H1 (cell line): ENCODE results near the gene ALK. TPM values are rescaled to one million over a fixed set of nuclear protein-coding genes. Genes with fewer than 3 reads are reported as not detected.

Experiments
- CTCF ChIA-PET: fragments of 300-600 bp; sonication (Branson Sonifier 250); formaldehyde crosslinking; loops from one replicate; lab custom pipeline; 2021; ENCODE audit not compliant: partially characterized antibody; lab: Charles Lee
- POLR2A ChIA-PET: fragments of 300-600 bp; sonication (Branson Sonifier 250); formaldehyde crosslinking; loops from one replicate; lab custom pipeline; 2021; ENCODE audit warnings: inconsistent platforms; ENCODE audit not compliant: partially characterized antibody; lab: Charles Lee
- DNase-seq, 2 experiments: peaks; one replicate each; pipeline versions ENCODE4 v3.0.0 to v3.0.0-alpha.2; 2010 to 2022; ENCODE audit warnings: low spot score in 2 of 2, low read depth in 1 of 2, mixed read lengths in 1 of 2
- FAIRE-seq: peaks from 2 replicates; lab custom pipeline; 2011; peaks lifted over from hg19 to GRCh38; lab: Jason Lieb, UNC
- H2AFZ ChIP-seq: 2 replicates; pipeline ENCODE4 v1.8.1; 2012; ENCODE audit warnings: low read length, inconsistent platforms
- H2AK5ac ChIP-seq: 2 replicates; pipeline ENCODE4 v1.6.1; 2013; ENCODE audit warnings: low read depth, low read length
- H2BK120ac ChIP-seq: replicated peaks from 2 replicates; pipeline ENCODE3; 2013; ENCODE audit warnings: low read depth, low read length, inconsistent platforms
- H2BK12ac ChIP-seq: 2 replicates; pipeline ENCODE4 v1.6.1; 2013; ENCODE audit warnings: low read depth, low read length
- H2BK15ac ChIP-seq: 2 replicates; pipeline ENCODE4 v1.6.1; 2013; ENCODE audit warnings: low read length
- H2BK20ac ChIP-seq: 2 replicates; pipeline ENCODE4 v1.6.1; 2013; ENCODE audit warnings: low read length
- H2BK5ac ChIP-seq: 2 replicates; pipeline ENCODE4 v1.6.1; 2013; ENCODE audit warnings: low read depth, low read length
- H3K14ac ChIP-seq: 2 replicates; pipeline ENCODE4 v1.6.1; 2013; ENCODE audit warnings: inconsistent platforms; ENCODE audit not compliant: insufficient read length
- H3K18ac ChIP-seq: 2 replicates; pipeline ENCODE4 v1.6.1; 2013; ENCODE audit warnings: low read length; ENCODE audit errors: extremely low read depth
- H3K23ac ChIP-seq: 2 replicates; pipeline ENCODE4 v1.6.1; 2013; ENCODE audit warnings: inconsistent platforms; ENCODE audit not compliant: insufficient read length
- H3K23me2 ChIP-seq: 2 replicates; pipeline ENCODE4 v1.6.1; 2013; ENCODE audit warnings: low read depth, low read length
- H3K27ac ChIP-seq: 2 replicates; pipeline ENCODE4 v1.6.1; 2011; ENCODE audit warnings: low read depth, low read length, inconsistent platforms
- H3K27me3 ChIP-seq, 4 experiments: replicated peaks in 1 of 4; 1 replicate in 1 of 4; 2 replicates in 3 of 4; pipeline versions ENCODE4 v1.6.1 to v1.8.1; 2011 to 2013; ENCODE audit warnings: low read length in 3 of 4, mild to moderate bottlenecking in 3 of 4, inconsistent platforms in 2 of 4, mixed read lengths in 2 of 4, moderate library complexity in 1 of 4; ENCODE audit not compliant: control insufficient read depth in 3 of 4, insufficient read depth in 3 of 4; ENCODE audit errors: extremely low read depth in 1 of 4
- H3K36me3 ChIP-seq, 4 experiments: 2 replicates each; pipeline versions ENCODE4 v1.6.1 to v1.8.1; 2011 to 2013; ENCODE audit warnings: mild to moderate bottlenecking in 4 of 4, low read length in 3 of 4, moderate library complexity in 2 of 4, control low read depth in 1 of 4, inconsistent platforms in 1 of 4; ENCODE audit not compliant: insufficient read depth in 4 of 4, control insufficient read depth in 2 of 4
- H3K4ac ChIP-seq: replicated peaks from 2 replicates; pipeline ENCODE3; 2013; ENCODE audit warnings: low read length, low read depth, mixed read lengths, inconsistent platforms; ENCODE audit not compliant: insufficient read length
- H3K4me1 ChIP-seq, 4 experiments: replicated peaks in 1 of 4; 1 replicate in 1 of 4; 2 replicates in 3 of 4; pipeline versions ENCODE4 v1.6.1 to v1.8.1; 2011 to 2013; ENCODE audit warnings: low read length in 3 of 4, inconsistent platforms in 2 of 4, mixed read lengths in 1 of 4; ENCODE audit not compliant: insufficient read depth in 4 of 4, control insufficient read depth in 3 of 4
- H3K4me2 ChIP-seq, 2 experiments: 2 replicates each; pipeline versions ENCODE4 v1.6.1 to v1.8.1; 2011 to 2013; ENCODE audit warnings: low read depth in 2 of 2, low read length in 2 of 2, control low read depth in 1 of 2, inconsistent platforms in 1 of 2, mild to moderate bottlenecking in 1 of 2; ENCODE audit not compliant: insufficient read depth in 1 of 2
- H3K4me3 ChIP-seq, 4 experiments: fragments of 200-600, 300-600 bp in 1 of 4; sonication (generic), shearing (Covaris generic), sonication (Bioruptor Twin) in 1 of 4; 2 replicates each; pipeline versions ENCODE4 v1.5.1 to v1.8.1; 2011 to 2016; ENCODE audit warnings: low read length in 4 of 4, low read depth in 3 of 4, control low read depth in 2 of 4, inconsistent platforms in 2 of 4, mild to moderate bottlenecking in 2 of 4, mixed read lengths in 1 of 4, moderate library complexity in 1 of 4; ENCODE audit not compliant: insufficient read depth in 2 of 4; ENCODE audit errors: extremely low read depth in 1 of 4
- H3K56ac ChIP-seq: replicated peaks from 2 replicates; pipeline ENCODE3; 2013; ENCODE audit warnings: low read depth, mild to moderate bottlenecking, mixed read lengths, low read length, inconsistent platforms; ENCODE audit not compliant: insufficient read length
- H3K79me1 ChIP-seq: 2 replicates; pipeline ENCODE4 v1.6.1; 2013; ENCODE audit warnings: low read depth, low read length, control low read depth
- H3K79me2 ChIP-seq, 2 experiments: 2 replicates each; pipeline versions ENCODE4 v1.6.1 to v1.8.1; 2012 to 2013; ENCODE audit warnings: low read length in 2 of 2, mild to moderate bottlenecking in 2 of 2, inconsistent platforms in 1 of 2; ENCODE audit not compliant: insufficient read depth in 2 of 2, control insufficient read depth in 1 of 2
- H3K9ac ChIP-seq, 4 experiments: replicated peaks in 1 of 4; 1 replicate in 1 of 4; 2 replicates in 3 of 4; pipeline versions ENCODE4 v1.6.1 to v1.8.1; 2011 to 2013; ENCODE audit warnings: low read depth in 3 of 4, low read length in 3 of 4, control low read depth in 2 of 4, mild to moderate bottlenecking in 2 of 4, moderate library complexity in 2 of 4, inconsistent platforms in 1 of 4; ENCODE audit errors: extremely low read depth in 1 of 4
- H3K9me3 ChIP-seq, 2 experiments: 2 replicates each; pipeline versions ENCODE4 v1.6.1 to v1.8.1; 2012 to 2013; ENCODE audit warnings: mild to moderate bottlenecking in 2 of 2, moderate library complexity in 2 of 2, control low read depth in 1 of 2, inconsistent platforms in 1 of 2, low read depth in 1 of 2, low read length in 1 of 2, mixed read lengths in 1 of 2; ENCODE audit not compliant: insufficient read depth in 2 of 2
- H4K20me1 ChIP-seq, 2 experiments: replicated peaks in 1 of 2; 2 replicates each; pipeline versions ENCODE3 to v1.8.1; 2011 to 2013; ENCODE audit warnings: inconsistent platforms in 2 of 2, low read length in 2 of 2, mild to moderate bottlenecking in 1 of 2; ENCODE audit not compliant: insufficient read depth in 2 of 2, control insufficient read depth in 1 of 2
- H4K5ac ChIP-seq: 2 replicates; pipeline ENCODE4 v1.6.1; 2013; ENCODE audit warnings: low read length, low read depth, mixed read lengths, inconsistent platforms; ENCODE audit not compliant: insufficient read length
- H4K8ac ChIP-seq: 2 replicates; pipeline ENCODE4 v1.8.0; 2013; ENCODE audit warnings: mild to moderate bottlenecking, moderate library complexity, low read length, inconsistent platforms; ENCODE audit not compliant: insufficient read depth; ENCODE audit errors: extremely low read depth
- H4K91ac ChIP-seq: replicated peaks from 2 replicates; pipeline ENCODE3; 2013; ENCODE audit warnings: low read length, mixed read lengths, inconsistent platforms; ENCODE audit not compliant: insufficient read length
- ASH2L ChIP-seq: fragments of 200-600, 300-600 bp; sonication (generic); IDR thresholded peaks from one replicate; pipeline ENCODE4 v1.7.1; 2017; ENCODE audit warnings: low read length
- NANOG ChIP-seq: IDR thresholded peaks from 2 replicates; pipeline ENCODE4 v1.6.1; 2011; ENCODE audit warnings: low read length, low read depth, mild to moderate bottlenecking, inconsistent platforms; ENCODE audit not compliant: insufficient read depth, poor library complexity, severe bottlenecking
- WGBS, 2 experiments: shearing (Covaris generic) in 1 of 2; methylation state at CpG; one replicate each; pipeline versions ENCODE4 v1.1.6 to v1.1.7; 2013 to 2015; ENCODE audit warnings: low lambda C conversion rate in 2 of 2, mixed read lengths in 2 of 2, inconsistent platforms in 1 of 2, low coverage in 1 of 2, missing lambda C conversion rate in 1 of 2; ENCODE audit not compliant: insufficient replicate concordance in 2 of 2, insufficient coverage in 1 of 2, insufficient read length in 1 of 2; ENCODE audit errors: extremely low coverage in 1 of 2, missing lambda C conversion rate in 1 of 2; 5-methylcytosine and 5-hydroxymethylcytosine counted together
- polyA plus RNA-seq, 7 experiments: library from polyadenylated mRNA; depleted of rRNA in 3 of 7; stranded (reverse) in 5 of 7; unstranded in 2 of 7; fragments of >200 nt in 5 of 7; fragments of 200-250 nt in 2 of 7; gene quantifications; 1 replicate in 5 of 7; 2 replicates in 1 of 7; 4 replicates in 1 of 7; pipeline versions ENCODE4 v1.2.1 to v1.2.3, GENCODE V29; 2011 to 2013; ENCODE audit warnings: missing spikeins in 2 of 7, mixed read lengths in 2 of 7
- total RNA-seq: library from RNA; stranded (reverse); fragmentation: NEBNext Ultra II Directional; extraction: Animal tissue kit (Norgen Biotek cat#: 25700); gene quantifications from 2 replicates; pipeline ENCODE4 v1.2.1, GENCODE V29; 2021

The ALK gene
- total and polyA plus RNA-seq, 2 of the 8 experiments (the other 6 are each of a cell fraction or from before 2014, with no cell fraction given) = 0.02 to 0.09 TPM

- H3K56ac ChIP-seq = no peak overlapping the region
- no peak overlapping the region for H2BK15ac ChIP-seq
- no peak overlapping the region for H3K4me2 ChIP-seq
- no peaks in the 10 kb centered on the region for H3K23me2 ChIP-seq
- POLR2A ChIA-PET = no interaction called here
- no peak overlapping the region for H3K4ac ChIP-seq
- no peaks in the 10 kb centered on the region for H3K4me1 ChIP-seq
- H3K27me3 ChIP-seq = no peaks in the 10 kb centered on the region
- no peak overlapping the region for H2BK20ac ChIP-seq
- 96% methylated on average over 5 of the region's 5 CpGs; no CpG with 5 or more reads in 1 of the 2 experiments for WGBS, 2 experiments
- no peak overlapping the region for H2BK5ac ChIP-seq
- H4K20me1 ChIP-seq = no peaks in the 10 kb centered on the region
- no peaks in the 10 kb centered on the region for H3K36me3 ChIP-seq
- H4K91ac ChIP-seq = no peak overlapping the region
- H2BK12ac ChIP-seq = no peak overlapping the region
- no peak overlapping the region for H3K9ac ChIP-seq
- no peak for FAIRE-seq
- DNase-seq = no peak
- H3K14ac ChIP-seq = no peak overlapping the region
- no peak overlapping the region for H4K5ac ChIP-seq
- no peaks in the 10 kb centered on the region for H3K79me1 ChIP-seq
- no peak overlapping the region for H3K18ac ChIP-seq
- no peak overlapping the region for H3K27ac ChIP-seq
- no peak overlapping the region for H2AFZ ChIP-seq
- CTCF ChIA-PET = interaction anchor here (0.8 to 1.3 kb wide), 3 partner anchors 9 to 251 kb away, joined by 3 read pairs; no protein-coding TSS in a partner anchor
- no peak overlapping the region for H4K8ac ChIP-seq
- H3K4me3 ChIP-seq = no peak overlapping the region
- H3K9me3 ChIP-seq = no peaks in the 10 kb centered on the region
- no peak for TF ChIP-seq ASH2L
- TF ChIP-seq NANOG = no peak
- H2AK5ac ChIP-seq = no peak overlapping the region
- no peak overlapping the region for H3K23ac ChIP-seq
- H3K79me2 ChIP-seq = no peaks in the 10 kb centered on the region
- no peak overlapping the region for H2BK120ac ChIP-seq
These were observed 331.8 kb downstream of the ALK start for GRCh38 chr2:29589440-29590103.
